ENCODE measurements around the gene OR52W1.

DNA sequence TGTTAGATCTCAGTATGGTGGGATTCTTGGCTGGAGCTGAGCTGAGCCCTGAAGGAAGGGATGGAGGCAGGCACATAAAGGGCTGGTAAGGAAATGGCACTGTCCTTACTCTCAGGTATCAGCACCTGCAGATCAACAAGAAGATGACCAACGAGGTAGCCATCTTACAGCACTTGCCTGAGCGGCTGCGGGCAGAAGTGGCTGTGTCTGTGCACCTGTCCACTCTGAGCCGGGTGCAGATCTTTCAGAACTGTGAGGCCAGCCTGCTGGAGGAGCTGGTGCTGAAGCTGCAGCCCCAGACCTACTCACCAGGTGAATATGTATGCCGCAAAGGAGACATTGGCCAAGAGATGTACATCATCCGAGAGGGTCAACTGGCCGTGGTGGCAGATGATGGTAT is 42.3 kb downstream of the OR52W1 start:
- no peak for TF ChIP-seq CTCF (IDR thresholded peaks at IDR 0.05; ENCODE audit: low read depth, low read length, missing input control)
- no peak for TF ChIP-seq YY1 (IDR thresholded peaks at IDR 0.05)
- no peak for TF ChIP-seq TAF1 (conservative IDR thresholded peaks at IDR 0.05)
- TF ChIP-seq FOXA1 (IDR thresholded peaks at IDR 0.05) = no peak
- no peak for TF ChIP-seq RAD21 (IDR thresholded peaks at IDR 0.05)
- no peak for TF ChIP-seq RXRA (IDR thresholded peaks at IDR 0.05)
- no peak for TF ChIP-seq MAX (IDR thresholded peaks at IDR 0.05)
- TF ChIP-seq, protein P1, sequence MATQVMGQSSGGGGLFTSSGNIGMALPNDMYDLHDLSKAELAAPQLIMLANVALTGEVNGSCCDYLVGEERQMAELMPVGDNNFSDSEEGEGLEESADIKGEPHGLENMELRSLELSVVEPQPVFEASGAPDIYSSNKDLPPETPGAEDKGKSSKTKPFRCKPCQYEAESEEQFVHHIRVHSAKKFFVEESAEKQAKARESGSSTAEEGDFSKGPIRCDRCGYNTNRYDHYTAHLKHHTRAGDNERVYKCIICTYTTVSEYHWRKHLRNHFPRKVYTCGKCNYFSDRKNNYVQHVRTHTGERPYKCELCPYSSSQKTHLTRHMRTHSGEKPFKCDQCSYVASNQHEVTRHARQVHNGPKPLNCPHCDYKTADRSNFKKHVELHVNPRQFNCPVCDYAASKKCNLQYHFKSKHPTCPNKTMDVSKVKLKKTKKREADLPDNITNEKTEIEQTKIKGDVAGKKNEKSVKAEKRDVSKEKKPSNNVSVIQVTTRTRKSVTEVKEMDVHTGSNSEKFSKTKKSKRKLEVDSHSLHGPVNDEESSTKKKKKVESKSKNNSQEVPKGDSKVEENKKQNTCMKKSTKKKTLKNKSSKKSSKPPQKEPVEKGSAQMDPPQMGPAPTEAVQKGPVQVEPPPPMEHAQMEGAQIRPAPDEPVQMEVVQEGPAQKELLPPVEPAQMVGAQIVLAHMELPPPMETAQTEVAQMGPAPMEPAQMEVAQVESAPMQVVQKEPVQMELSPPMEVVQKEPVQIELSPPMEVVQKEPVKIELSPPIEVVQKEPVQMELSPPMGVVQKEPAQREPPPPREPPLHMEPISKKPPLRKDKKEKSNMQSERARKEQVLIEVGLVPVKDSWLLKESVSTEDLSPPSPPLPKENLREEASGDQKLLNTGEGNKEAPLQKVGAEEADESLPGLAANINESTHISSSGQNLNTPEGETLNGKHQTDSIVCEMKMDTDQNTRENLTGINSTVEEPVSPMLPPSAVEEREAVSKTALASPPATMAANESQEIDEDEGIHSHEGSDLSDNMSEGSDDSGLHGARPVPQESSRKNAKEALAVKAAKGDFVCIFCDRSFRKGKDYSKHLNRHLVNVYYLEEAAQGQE (IDR thresholded peaks at IDR 0.05) = no peak
- no peak for TF ChIP-seq JUND (IDR thresholded peaks at IDR 0.05)
- no peak for TF ChIP-seq NR2F2 (IDR thresholded peaks at IDR 0.05)
- TF ChIP-seq SP1 (IDR thresholded peaks at IDR 0.05) = no peak
- no peak for TF ChIP-seq GABPA (IDR thresholded peaks at IDR 0.05 in 1 of 2, conservative IDR thresholded peaks at IDR 0.05 in 1 of 2)
- TF ChIP-seq, protein P2, sequence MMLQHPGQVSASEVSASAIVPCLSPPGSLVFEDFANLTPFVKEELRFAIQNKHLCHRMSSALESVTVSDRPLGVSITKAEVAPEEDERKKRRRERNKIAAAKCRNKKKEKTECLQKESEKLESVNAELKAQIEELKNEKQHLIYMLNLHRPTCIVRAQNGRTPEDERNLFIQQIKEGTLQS (IDR thresholded peaks at IDR 0.05) = no peak

All from liver (tissue), 3 donors.